IgD-negative memory B cell (primary cell): ENCODE results near the gene SLC37A3. TPM values are rescaled to one million over a fixed set of nuclear protein-coding genes. Genes with fewer than 3 reads are reported as not detected.
"Not testable (repeated sequence)": the region's sequence is repeated elsewhere in the genome, so short reads cannot be mapped to it uniquely, and the experiment has no call there.

Experiments used
- H3K27ac Mint-ChIP-seq, 3 donors: one replicate each; pipeline ENCODE4 v1.8.0; 2020 to 2022; ENCODE audit warnings: mild to moderate bottlenecking in 3 of 3, mixed read lengths in 3 of 3, moderate library complexity in 1 of 3
- H3K27me3 Mint-ChIP-seq: one replicate; pipeline ENCODE4 v1.8.0; 2021; ENCODE audit warnings: mixed read lengths
- H3K36me3 Mint-ChIP-seq: one replicate; pipeline ENCODE4 v1.8.0; 2020; ENCODE audit warnings: mild to moderate bottlenecking, mixed read lengths
- H3K4me1 Mint-ChIP-seq, 3 donors: one replicate each; pipeline ENCODE4 v1.8.0; 2020 to 2022; ENCODE audit warnings: mixed read lengths in 3 of 3, mild to moderate bottlenecking in 1 of 3
- H3K4me3 Mint-ChIP-seq, 4 donors: one replicate each; pipeline ENCODE4 v1.8.0; 2020 to 2022; ENCODE audit warnings: mild to moderate bottlenecking in 4 of 4, mixed read lengths in 4 of 4, moderate library complexity in 3 of 4
- H3K9me3 Mint-ChIP-seq, 3 donors: one replicate each; pipeline ENCODE4 v1.8.0; 2020 to 2021; ENCODE audit warnings: mixed read lengths in 3 of 3, mild to moderate bottlenecking in 1 of 3
- polyA plus RNA-seq: library from polyadenylated mRNA; unstranded; fragments of 300-500 nt; fragmentation: Illumina TruSeq; gene quantifications from one replicate; pipeline ENCODE4 v1.2.3, GENCODE V29; 2021

SLC37A3 gene
- polyA plus RNA-seq, 1 donor from 2014 or later: 5.4 TPM

- Mint-ChIP-seq H3K27ac (no peak overlapping the region), H3K9me3 (peaks cover 0 to 4% (median 0%) of the 10 kb centered on the region in 3 donors), H3K4me3 (no peak overlapping the region), H3K27me3 (peaks cover 10% of the 10 kb centered on the region), H3K36me3 (peaks cover 4% of the 10 kb centered on the region), H3K4me1 (peaks cover 0 to 1% (median 0%) of the 10 kb centered on the region in 3 donors)
Measured at GRCh38 chr7:140317597-140317996, 80.7 kb downstream of the SLC37A3 start.

GRCh38 chr7:140316165-140316661, 82.1 kb downstream of the SLC37A3 start:
- peaks cover 3 to 13% (median 6%) of the 10 kb centered on the region in 3 donors for H3K9me3 Mint-ChIP-seq
- H3K36me3 Mint-ChIP-seq: peaks cover 4% of the 10 kb centered on the region
- peaks cover 0 to 1% (median 0%) of the 10 kb centered on the region in 3 donors for H3K4me1 Mint-ChIP-seq
- H3K4me3 Mint-ChIP-seq: no peak overlapping the region
- H3K27ac Mint-ChIP-seq: no peak overlapping the region
- H3K27me3 Mint-ChIP-seq: peaks cover 8% of the 10 kb centered on the region

GRCh38 chr7:140315498-140316164, 82.7 kb downstream of the SLC37A3 start:
- Mint-ChIP-seq H3K27ac (no peak overlapping the region), H3K9me3 (peaks cover 3 to 13% (median 6%) of the 10 kb centered on the region in 3 donors), H3K4me3 (no peak overlapping the region), H3K4me1 (peaks cover 0 to 1% (median under 1%) of the 10 kb centered on the region in 3 donors), H3K36me3 (peaks cover 4% of the 10 kb centered on the region), H3K27me3 (peaks cover 8% of the 10 kb centered on the region)

GRCh38 chr7:140314573-140315480, 83.5 kb downstream of the SLC37A3 start:
- H3K4me3 Mint-ChIP-seq: no peak overlapping the region

GRCh38 chr7:140312141-140312846, 86.0 kb downstream of the SLC37A3 start:
- peaks cover 3% of the 10 kb centered on the region for H3K36me3 Mint-ChIP-seq
- H3K9me3 Mint-ChIP-seq: peaks cover 3 to 13% (median 6%) of the 10 kb centered on the region in 3 donors
- H3K4me1 Mint-ChIP-seq: peaks cover 0 to 1% (median 1%) of the 10 kb centered on the region in 3 donors
- no peak overlapping the region for H3K27ac Mint-ChIP-seq
- H3K27me3 Mint-ChIP-seq: peaks cover 10% of the 10 kb centered on the region
- no peak overlapping the region for H3K4me3 Mint-ChIP-seq

More at GRCh38 chr7:140314573-140315480, 83.5 kb downstream of the SLC37A3 start:
- Mint-ChIP-seq H3K27me3 (peaks cover 10% of the 10 kb centered on the region), H3K9me3 (peaks cover 3 to 13% (median 6%) of the 10 kb centered on the region in 3 donors), H3K4me1 (peaks cover 0 to 1% (median 1%) of the 10 kb centered on the region in 3 donors), H3K36me3 (peaks cover 4% of the 10 kb centered on the region), H3K27ac (no peak overlapping the region)

GRCh38 chr7:140311128-140311527, 87.2 kb downstream of the SLC37A3 start:
- not testable (repeated sequence) for H3K27me3 Mint-ChIP-seq, H3K36me3 Mint-ChIP-seq, H3K27ac Mint-ChIP-seq, H3K4me1 Mint-ChIP-seq, H3K4me3 Mint-ChIP-seq
- peaks cover 3 to 13% (median 6%) of the 10 kb centered on the region in 3 donors for H3K9me3 Mint-ChIP-seq

- no peak overlapping the region for H3K4me3 Mint-ChIP-seq
- peaks cover 0 to 1% (median 0%) of the 10 kb centered on the region in 3 donors for H3K4me1 Mint-ChIP-seq
- peaks cover 10% of the 10 kb centered on the region for H3K27me3 Mint-ChIP-seq
- H3K36me3 Mint-ChIP-seq: peaks cover 3% of the 10 kb centered on the region
- peaks cover 3 to 13% (median 6%) of the 10 kb centered on the region in 3 donors for H3K9me3 Mint-ChIP-seq
- no peak overlapping the region for H3K27ac Mint-ChIP-seq
Measured at GRCh38 chr7:140310337-140311002, 87.9 kb downstream of the SLC37A3 start.

GRCh38 chr7:140308060-140308459, 90.3 kb downstream of the SLC37A3 start:
- H3K27ac Mint-ChIP-seq: no peak overlapping the region

GRCh38 chr7:140304191-140304799, 94.0 kb downstream of the SLC37A3 start:
- peaks cover 5 to 7% (median 6%) of the 10 kb centered on the region in 3 donors for H3K4me1 Mint-ChIP-seq
- peak overlapping the region; percentile 28 to 95 (median 51) for H3K27ac Mint-ChIP-seq
- H3K4me3 Mint-ChIP-seq: peak overlapping the region in 2 of 4 donors; percentile 58 to 61
- H3K27me3 Mint-ChIP-seq: peaks cover 3% of the 10 kb centered on the region
- H3K36me3 Mint-ChIP-seq: no peaks in the 10 kb centered on the region
- H3K9me3 Mint-ChIP-seq: no peaks in the 10 kb centered on the region

More at GRCh38 chr7:140308060-140308459, 90.3 kb downstream of the SLC37A3 start:
- H3K27me3 Mint-ChIP-seq: peaks cover 5% of the 10 kb centered on the region
- H3K4me1 Mint-ChIP-seq: peaks cover 5 to 7% (median 7%) of the 10 kb centered on the region in 3 donors
- H3K9me3 Mint-ChIP-seq: peaks cover 3 to 13% (median 6%) of the 10 kb centered on the region in 3 donors
- H3K4me3 Mint-ChIP-seq: no peak overlapping the region
- no peaks in the 10 kb centered on the region for H3K36me3 Mint-ChIP-seq

GRCh38 chr7:140300243-140301136, 97.8 kb downstream of the SLC37A3 start:
- H3K27ac Mint-ChIP-seq: no peak overlapping the region
- peaks cover 5 to 7% (median 6%) of the 10 kb centered on the region in 3 donors for H3K4me1 Mint-ChIP-seq
- H3K27me3 Mint-ChIP-seq: no peaks in the 10 kb centered on the region
- H3K4me3 Mint-ChIP-seq: no peak overlapping the region
- no peaks in the 10 kb centered on the region for H3K9me3 Mint-ChIP-seq
- no peaks in the 10 kb centered on the region for H3K36me3 Mint-ChIP-seq

- no peak overlapping the region for H3K4me3 Mint-ChIP-seq
- no peak overlapping the region for H3K27ac Mint-ChIP-seq
Measured at GRCh38 chr7:140298213-140298612, 100.1 kb downstream of the SLC37A3 start.

GRCh38 chr7:140297192-140297591, 101.1 kb downstream of the SLC37A3 start:
- Mint-ChIP-seq H3K4me1 (peaks cover 0 to 3% (median 0%) of the 10 kb centered on the region in 3 donors), H3K27me3 (no peaks in the 10 kb centered on the region), H3K9me3 (no peaks in the 10 kb centered on the region), H3K4me3 (no peak overlapping the region), H3K27ac (no peak overlapping the region), H3K36me3 (no peaks in the 10 kb centered on the region)

More at GRCh38 chr7:140298213-140298612, 100.1 kb downstream of the SLC37A3 start:
- Mint-ChIP-seq H3K27me3 (no peaks in the 10 kb centered on the region), H3K4me1 (peaks cover 0 to 3% (median 0%) of the 10 kb centered on the region in 3 donors), H3K9me3 (no peaks in the 10 kb centered on the region), H3K36me3 (no peaks in the 10 kb centered on the region)

- no peak overlapping the region for H3K27ac Mint-ChIP-seq
- no peaks in the 10 kb centered on the region for H3K9me3 Mint-ChIP-seq
- H3K4me3 Mint-ChIP-seq: no peak overlapping the region
- no peaks in the 10 kb centered on the region for H3K36me3 Mint-ChIP-seq
- H3K27me3 Mint-ChIP-seq: peaks cover 2% of the 10 kb centered on the region
- peaks cover 0 to 3% (median 0%) of the 10 kb centered on the region in 3 donors for H3K4me1 Mint-ChIP-seq
Measured at GRCh38 chr7:140295224-140295738, 103.0 kb downstream of the SLC37A3 start.
